Peyer's patch (tissue), 4 donors: ENCODE measurements around the gene IFT20.

ENCODE experiments used
- CTCF ChIP-seq, 6 experiments: fragments of 450-650 bp in 4 of 6; fragments of 200-600 bp in 2 of 6; sonication (generic) in 1 of 6; IDR thresholded peaks; one replicate each; pipeline ENCODE4 v1.5.1; 2017 to 2019; ENCODE audit warnings: antibody characterized with exemption in 6 of 6, mild to moderate bottlenecking in 3 of 6, moderate library complexity in 1 of 6
- POLR2A ChIP-seq, 2 donors: fragments of 450-650 bp; IDR thresholded peaks; one replicate each; pipeline ENCODE4 v1.5.1; 2017; ENCODE audit warnings: antibody characterized with exemption in 2 of 2, mild to moderate bottlenecking in 2 of 2, moderate library complexity in 2 of 2

GRCh38 chr17:28348979-28349378 is 13.7 kb upstream of the IFT20 start:
- TF ChIP-seq POLR2A (IDR thresholded peaks at IDR 0.05): no peak
- no peak for TF ChIP-seq CTCF (IDR thresholded peaks at IDR 0.05)
